ENCODE measurements around the gene NCBP3.
A peak's percentile ranks its signal among the peaks of the same experiment; 100 is the strongest.
"Not testable (repeated sequence)": the region's sequence is repeated elsewhere in the genome, so short reads cannot be mapped to it uniquely, and the experiment has no call there.

NCBP3 gene

GRCh38 chr17:3846437-3847164, 555 bp upstream of the NCBP3 start:
- no peak for DNase-seq (ENCODE audit: low spot score)

- no peak for DNase-seq (ENCODE audit: low spot score)
Observed at GRCh38 chr17:3845291-3845620, 790 bp downstream of the NCBP3 start.

GRCh38 chr17:3844556-3844955, 1.5 kb downstream of the NCBP3 start:
- DNase-seq (ENCODE audit: low spot score) = not testable (repeated sequence)

DNA sequence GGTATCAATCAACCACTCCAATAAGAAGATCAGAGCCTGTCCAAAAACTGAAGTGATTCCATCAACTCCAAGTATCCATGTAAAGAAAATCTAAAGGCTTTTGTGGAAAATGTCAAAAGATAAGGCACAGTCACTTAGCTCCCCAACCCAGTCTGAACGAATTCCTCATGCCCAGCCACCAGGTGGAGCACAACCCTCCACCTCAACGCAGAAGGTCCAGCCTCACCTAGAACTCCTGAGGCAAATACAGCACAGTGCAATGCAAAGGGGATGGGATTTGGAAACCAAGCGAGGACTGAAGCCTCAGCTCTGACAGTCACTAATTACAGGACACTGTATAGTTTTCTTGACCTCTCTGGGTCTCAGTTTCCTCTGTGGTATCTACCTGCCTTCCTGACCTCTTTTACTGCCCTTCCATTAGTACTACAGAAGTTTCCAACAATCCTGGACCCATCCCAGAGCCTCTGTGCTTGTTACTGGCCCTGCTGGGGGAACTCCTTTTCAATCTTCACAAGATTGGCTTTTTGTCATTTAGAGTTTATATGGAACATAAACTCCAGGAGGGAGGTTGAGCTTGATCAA, 2.0 kb downstream of the NCBP3 start:
- DNase-seq (ENCODE audit: low spot score) = peak; percentile 47

DNA sequence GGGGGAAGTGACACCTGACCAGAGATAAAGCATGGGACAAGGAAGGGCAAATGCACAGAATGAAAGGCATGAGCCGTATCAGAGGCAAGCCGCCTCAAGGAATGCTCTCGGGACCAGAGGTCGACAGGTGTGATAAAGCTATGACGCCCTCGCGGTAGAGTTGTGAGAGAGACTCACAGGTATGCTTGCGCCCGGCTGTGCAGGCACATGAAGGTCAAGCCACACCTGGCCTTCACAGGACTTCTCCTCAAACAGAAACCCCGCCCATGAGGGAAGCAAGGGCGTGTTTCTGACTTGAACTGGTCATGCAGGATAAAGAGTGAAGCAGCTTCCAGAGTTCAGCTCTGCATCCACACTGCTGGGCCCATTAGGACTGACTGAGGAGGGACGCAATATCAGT, 7.8 kb downstream of the NCBP3 start:
- no peak for DNase-seq (ENCODE audit: low spot score)

- no peak for DNase-seq (ENCODE audit: low spot score)
Observed at GRCh38 chr17:3836551-3836950, 9.5 kb downstream of the NCBP3 start.

DNA sequence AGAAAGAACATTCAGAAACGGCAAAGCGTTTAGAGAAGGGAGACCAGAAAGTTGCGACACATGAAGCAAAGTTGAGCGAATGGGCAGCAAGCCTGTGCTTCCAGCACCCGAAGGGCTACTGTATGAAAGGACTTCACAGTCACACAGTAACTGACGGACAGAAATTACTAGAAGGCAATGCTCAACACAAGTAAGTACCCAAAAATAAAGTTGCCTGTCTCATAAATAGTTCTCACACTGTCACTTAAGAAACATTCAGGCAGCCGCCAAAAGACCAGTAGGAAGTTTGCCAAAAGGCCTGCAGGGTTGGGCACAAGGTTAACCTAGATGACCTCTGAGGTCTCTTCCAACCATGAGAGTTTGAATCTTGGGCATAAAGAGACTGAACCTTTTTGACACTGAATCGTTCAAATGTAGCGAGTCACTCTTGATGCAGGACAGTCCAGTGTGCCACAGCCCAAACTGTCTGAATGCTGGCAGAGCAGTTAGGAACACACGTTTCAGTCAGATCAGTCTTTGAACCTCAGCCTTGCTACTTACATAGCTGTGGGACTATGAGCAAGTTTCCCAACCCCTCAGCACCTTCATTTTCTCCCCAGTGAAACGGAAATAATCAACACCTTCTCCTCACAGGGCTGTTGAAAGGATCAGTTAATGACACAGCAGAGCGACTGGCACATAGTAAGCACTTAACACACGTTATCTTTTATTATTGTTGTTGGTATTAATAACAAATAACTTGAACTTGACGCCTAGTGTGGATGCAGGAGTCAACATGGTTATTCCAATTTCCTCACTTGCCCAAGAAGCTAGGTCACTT, 10.4 kb downstream of the NCBP3 start:
- no peak for DNase-seq (ENCODE audit: low spot score)

- no peak for DNase-seq (ENCODE audit: low spot score)
Observed at GRCh38 chr17:3834811-3835210, 11.2 kb downstream of the NCBP3 start.

DNA sequence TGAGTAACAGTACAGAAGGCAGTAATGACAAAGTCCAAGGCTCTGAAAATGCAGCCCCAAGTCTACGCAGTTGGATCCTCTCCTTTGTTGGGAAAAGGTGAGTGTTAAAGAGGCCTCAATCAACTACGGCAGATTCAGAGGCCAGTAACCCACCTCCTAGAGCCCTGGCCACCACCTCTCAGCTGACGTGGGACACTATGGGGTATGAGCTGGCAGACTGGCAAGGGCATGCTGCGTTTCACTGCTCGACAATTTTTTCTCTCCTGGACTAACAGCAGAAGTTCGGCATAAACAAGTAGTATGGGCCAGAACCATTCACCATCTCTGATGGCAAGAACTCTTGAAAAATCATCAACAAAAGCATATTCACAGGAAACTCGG, 17.2 kb downstream of the NCBP3 start:
- no peak for DNase-seq (ENCODE audit: low spot score)

DNA sequence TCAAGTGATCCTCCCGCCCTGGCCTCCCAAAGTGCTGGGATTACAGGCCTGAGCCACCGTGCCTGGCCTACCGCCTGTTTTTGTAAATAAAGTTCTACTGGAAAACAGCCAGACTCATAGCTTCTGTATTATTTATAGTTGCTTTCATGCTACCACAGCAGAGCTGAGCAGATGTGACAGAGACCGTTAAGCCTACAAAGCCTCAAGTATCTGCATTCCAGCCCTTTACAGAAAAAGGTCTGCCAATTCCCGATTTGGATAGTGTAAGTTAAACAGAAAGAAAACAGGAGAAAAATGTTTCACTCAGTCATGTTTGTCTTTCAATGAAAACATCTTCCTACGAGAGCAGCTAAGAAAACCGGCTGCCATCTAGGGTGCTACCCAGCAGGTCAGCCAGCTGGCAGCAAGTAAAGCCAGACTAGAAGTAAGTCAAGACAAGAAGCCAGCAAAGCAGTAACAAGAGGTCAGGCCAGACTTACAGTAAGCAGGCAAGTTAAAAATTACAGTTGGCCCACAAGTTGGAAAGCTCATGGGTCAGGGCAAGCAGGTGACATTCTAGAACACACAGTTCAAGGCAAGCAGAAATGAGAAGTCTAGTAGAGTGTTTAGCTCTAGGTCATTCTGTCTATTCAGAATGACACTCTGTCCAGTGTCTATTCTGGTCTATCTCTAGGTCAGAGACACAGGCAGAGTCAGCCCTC, 17.7 kb downstream of the NCBP3 start:
- no peak for DNase-seq (ENCODE audit: low spot score)

GRCh38 chr17:3827124-3827773, 18.8 kb downstream of the NCBP3 start:
- DNase-seq (ENCODE audit: low spot score) = peak; percentile 57

GRCh38 chr17:3826191-3826590, 19.9 kb downstream of the NCBP3 start:
- DNase-seq (ENCODE audit: low spot score) = no peak

GRCh38 chr17:3821101-3821500, 24.9 kb downstream of the NCBP3 start:
- no peak for DNase-seq (ENCODE audit: low spot score)

DNA sequence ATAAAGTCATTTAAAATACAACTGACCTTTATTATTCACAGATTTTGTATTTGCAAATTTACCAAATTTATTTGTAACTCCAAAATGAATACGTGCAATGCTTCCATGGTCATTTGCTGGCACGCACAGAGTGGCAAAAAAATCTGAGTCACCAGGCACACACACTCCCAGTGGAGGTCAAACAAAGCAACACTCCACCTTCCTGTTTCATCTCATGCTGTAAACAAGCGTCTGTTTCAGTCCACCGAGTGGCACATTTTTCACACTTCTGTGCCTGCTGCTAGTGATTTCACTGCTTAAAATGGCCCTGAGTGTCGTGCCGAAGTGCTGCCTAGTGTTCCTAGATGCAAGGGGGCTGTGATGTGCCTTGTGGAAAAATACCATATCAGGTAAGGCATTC, 27.3 kb downstream of the NCBP3 start:
- DNase-seq (ENCODE audit: low spot score) = no peak

DNA sequence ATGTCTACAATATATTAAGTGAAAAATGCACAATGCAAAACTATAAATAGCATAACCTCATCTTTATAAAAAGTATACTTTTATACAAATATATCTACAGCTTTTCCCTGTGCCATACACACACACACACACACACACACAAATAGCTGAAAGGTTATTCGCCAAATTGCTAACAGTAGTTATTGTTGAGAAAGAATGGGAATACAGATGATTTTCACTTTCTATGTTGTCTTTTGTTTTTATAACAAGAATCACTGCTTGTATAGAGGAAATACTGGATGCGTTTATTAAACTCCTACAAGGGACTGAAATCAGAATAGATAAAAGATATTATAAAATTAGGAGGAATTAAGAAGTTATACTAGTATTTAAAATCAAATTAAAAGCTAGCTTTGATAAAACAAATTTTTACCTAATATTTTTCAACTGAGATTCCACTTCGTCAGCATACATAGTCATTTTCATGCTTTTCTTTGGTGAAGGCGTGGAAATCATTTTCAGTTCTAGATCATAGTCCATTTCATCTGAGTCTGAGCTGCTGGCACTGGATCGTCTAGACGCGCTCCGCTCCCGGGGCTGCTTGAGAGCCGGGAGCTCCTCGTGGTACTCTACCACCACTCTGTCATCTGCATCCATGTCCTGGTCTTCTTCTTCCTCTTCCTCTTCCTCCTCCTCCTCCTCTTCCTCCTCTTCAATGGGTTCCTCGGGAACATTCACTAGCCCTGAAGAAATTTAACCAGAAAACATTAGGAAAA, 28.0 kb downstream of the NCBP3 start:
- DNase-seq (ENCODE audit: low spot score) = no peak

DNA sequence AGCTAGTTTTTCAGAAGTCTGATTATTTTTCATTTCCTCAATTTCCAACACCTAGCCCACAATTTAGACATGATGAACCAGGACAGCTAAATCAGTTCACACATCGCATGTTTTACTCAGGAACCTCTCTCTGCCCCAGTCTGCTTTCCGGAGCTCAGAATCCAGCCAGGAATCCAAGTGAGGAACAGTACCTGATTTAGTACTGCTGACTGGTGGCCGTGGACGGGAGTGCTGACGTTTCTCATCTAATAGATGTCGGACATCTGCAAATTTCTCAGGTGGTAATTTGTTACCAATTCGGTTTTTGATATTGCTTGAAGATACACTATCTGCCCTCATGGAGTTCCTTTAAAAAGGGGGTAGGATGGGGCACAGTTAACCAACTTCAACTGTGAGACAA, 30.1 kb downstream of the NCBP3 start:
- DNase-seq (ENCODE audit: low spot score) = no peak

- no peak for DNase-seq (ENCODE audit: low spot score)
Observed at GRCh38 chr17:3815122-3815521, 30.9 kb downstream of the NCBP3 start.

DNA sequence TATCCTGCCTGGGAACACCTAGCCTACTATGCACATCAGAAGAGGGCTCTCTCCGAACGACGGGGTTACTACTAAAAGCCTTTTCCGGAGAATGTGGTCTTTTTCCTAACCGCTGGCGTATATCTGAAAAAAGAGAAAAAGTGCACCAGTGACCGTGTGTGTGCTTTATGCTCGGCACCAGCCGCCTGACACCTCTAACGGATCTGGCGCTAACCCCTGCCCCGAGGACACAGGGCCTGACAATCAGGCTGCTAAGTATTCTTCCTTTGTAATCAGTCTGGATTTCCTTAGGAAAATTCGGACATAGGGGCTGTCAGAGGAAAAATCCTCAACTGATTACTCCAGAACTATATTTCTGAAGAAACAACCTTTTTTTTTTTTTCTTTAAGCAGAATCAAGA, 31.7 kb downstream of the NCBP3 start:
- DNase-seq (ENCODE audit: low spot score) = no peak

- no peak for DNase-seq (ENCODE audit: low spot score)
Observed at GRCh38 chr17:3813171-3813570, 32.9 kb downstream of the NCBP3 start.

DNA sequence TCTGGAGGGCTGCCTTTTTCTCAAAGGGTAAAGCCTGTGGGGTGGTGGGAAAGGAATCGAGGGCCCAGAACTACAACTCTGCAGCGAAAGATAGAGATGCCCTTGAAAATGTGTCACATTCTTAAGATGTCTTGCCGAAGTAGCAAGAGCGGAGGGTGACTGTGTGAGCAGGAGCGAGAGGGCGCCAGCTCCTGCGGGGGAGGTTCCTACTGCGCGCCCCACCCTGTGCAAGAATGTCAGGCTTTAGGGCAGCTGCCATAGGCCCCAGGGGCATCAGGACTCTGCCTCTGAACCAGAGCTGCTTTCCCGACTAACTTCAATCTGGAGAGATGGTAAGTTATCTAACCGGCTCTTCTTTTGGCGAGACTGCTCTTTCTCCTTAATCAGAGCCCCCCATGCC, 33.3 kb downstream of the NCBP3 start:
- no peak for DNase-seq (ENCODE audit: low spot score)

DNA sequence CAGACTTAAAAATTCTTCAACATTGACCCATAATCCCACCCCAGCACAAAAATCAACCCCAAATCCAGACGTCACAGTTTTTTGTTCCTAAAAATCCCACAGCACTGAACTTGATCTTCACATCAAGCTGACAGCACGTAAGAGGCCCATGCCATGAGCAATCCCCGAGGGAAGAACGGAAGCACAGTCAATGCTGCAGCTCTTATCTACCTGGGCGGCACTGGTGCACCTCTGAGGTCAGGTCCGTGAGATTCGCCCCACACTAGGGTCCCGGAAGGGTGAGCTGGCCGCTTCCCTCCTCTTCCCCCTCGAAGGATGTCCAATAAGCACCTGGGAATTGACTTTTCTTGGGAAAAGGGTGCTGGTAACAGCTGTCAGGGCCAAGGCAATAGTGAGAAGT, 33.8 kb downstream of the NCBP3 start:
- no peak for DNase-seq (ENCODE audit: low spot score)

GRCh38 chr17:3810019-3810418, 36.0 kb downstream of the NCBP3 start:
- DNase-seq (ENCODE audit: low spot score) = no peak
